ENCODE data around the gene SCAMP4.

- TF ChIP-seq CTCF (IDR thresholded peaks at IDR 0.05): no peak
- no peak for TF ChIP-seq POLR2A (IDR thresholded peaks at IDR 0.05)
Observed at GRCh38 chr19:1906985-1907562, 1.9 kb downstream of the SCAMP4 start.
